Stimulated activated CD4-positive, alpha-beta T cell treated with anti-CD3 and anti-CD28 coated beads, Interleukin-1b, Interleukin-23, amount 100 ng/mL, for 1 hour (primary cell): Measurements from ENCODE around the gene PRDX1.

Source experiments
- DNase-seq, 2 donors: peaks; one replicate each; pipeline ENCODE4 v3.0.0-alpha.2; 2020; ENCODE audit warnings: low read depth in 2 of 2

Gene PRDX1

DNA sequence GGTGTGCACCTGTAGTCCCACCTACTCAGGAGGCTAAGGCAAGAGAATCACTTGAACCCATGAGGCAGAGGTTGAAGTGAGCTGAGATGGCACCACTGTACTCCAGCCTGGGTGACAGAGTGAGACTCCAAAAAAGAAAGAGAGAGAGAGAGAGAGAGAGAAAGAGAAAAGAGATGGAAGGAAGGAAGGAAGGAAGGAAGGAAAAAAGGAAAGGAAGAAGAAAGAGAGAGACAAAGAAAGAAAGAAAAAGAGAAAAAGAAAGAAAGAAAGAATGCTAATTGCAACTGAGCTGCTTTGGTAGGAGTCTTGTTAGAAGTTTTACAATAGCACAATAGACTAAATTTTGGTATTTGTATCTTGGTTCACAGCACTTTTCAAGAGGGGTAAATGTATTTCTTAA is 56.4 kb downstream of the PRDX1 start:
- no peak for DNase-seq
